ENCODE results near the gene EXOC6B. TPM values are rescaled to one million over a fixed set of nuclear protein-coding genes. Genes with fewer than 3 reads are reported as not detected.

The EXOC6B gene
- total RNA-seq, 1 donor from 2014 or later, result 35.2 TPM

DNA sequence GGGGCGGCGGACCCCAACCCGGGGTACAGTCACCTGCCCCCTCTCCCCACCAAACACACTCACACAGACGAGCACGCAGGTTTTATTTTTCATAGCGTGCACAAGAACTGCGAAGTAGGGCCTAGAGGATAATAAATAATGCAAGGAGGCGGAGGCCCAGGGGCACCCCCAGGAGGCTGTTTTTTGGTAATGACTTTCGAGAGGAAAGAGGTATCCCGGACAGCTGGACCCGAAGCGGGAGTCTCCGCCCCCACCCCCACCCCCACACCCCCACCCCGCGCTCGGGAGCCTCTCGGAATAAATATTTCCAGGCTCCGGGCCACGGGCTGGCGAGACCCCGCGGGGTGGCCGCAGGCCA, 681.6 kb downstream of the EXOC6B start:
- ATAC-seq (no peak), DNase-seq (no peak)
- H3K36me3 ChIP-seq, result no peaks in the 10 kb centered on the region
- H3K4me1 ChIP-seq, result peaks cover 55% of the 10 kb centered on the region
- no peak overlapping the region for H3K27ac ChIP-seq
- H3K4me3 ChIP-seq, result peak overlapping the region; percentile 46
- peaks cover 63% of the 10 kb centered on the region for H3K27me3 ChIP-seq
- intact Hi-C loops (cut with DNase I), result loop anchor here (10.0 kb wide), 1 partner anchor 219 kb away; no protein-coding TSS in a partner anchor
- TF ChIP-seq, protein P1, sequence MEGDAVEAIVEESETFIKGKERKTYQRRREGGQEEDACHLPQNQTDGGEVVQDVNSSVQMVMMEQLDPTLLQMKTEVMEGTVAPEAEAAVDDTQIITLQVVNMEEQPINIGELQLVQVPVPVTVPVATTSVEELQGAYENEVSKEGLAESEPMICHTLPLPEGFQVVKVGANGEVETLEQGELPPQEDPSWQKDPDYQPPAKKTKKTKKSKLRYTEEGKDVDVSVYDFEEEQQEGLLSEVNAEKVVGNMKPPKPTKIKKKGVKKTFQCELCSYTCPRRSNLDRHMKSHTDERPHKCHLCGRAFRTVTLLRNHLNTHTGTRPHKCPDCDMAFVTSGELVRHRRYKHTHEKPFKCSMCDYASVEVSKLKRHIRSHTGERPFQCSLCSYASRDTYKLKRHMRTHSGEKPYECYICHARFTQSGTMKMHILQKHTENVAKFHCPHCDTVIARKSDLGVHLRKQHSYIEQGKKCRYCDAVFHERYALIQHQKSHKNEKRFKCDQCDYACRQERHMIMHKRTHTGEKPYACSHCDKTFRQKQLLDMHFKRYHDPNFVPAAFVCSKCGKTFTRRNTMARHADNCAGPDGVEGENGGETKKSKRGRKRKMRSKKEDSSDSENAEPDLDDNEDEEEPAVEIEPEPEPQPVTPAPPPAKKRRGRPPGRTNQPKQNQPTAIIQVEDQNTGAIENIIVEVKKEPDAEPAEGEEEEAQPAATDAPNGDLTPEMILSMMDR (IDR thresholded peaks at IDR 0.05), result no peak
- H3K9me3 ChIP-seq, result no peaks in the 10 kb centered on the region

DNA sequence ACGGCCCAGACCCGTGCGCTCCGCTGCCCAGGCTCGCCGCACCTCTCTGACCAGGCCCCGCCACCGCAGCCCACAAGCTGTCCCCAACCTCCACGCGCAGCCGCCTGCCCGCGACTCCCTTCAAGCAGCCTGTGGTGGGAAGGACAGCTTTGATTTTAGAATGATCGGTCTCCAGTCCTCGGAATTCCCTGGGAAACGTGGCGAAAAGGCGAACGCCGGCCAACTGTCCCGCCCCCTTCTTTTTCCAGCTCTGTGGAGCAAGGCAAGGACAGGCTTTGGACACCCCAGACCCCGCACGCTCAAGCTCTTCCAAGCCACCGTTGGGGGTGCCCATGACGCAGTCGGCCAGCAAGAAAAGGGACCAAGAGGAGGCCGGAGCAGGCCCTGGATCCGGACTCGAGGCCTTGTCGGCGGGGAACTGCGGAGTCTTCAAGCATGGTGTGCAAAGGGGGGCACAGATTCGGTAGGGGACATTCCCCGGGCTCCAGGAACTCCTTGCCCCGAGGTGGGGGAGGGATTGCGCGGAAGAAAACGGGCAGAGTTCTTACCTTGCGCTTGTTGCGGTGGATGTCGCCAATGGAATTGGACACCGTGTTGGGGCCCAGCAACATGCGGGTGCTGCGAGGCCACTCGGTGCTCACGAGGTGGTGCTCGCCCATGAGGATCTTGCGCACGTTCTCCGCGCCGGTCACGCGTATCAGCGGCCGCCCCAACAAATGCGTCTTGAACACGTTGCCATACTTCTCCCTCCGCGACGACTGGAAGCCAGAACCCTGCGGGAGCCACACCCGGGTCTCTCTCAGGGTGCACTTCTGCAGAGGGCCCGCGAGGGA, 682.2 kb downstream of the EXOC6B start:
- DNase-seq, result peak; percentile 58
- Histone ChIP-seq H3K27me3 (peaks cover 60% of the 10 kb centered on the region), H3K4me1 (peaks cover 53% of the 10 kb centered on the region), H3K9me3 (no peaks in the 10 kb centered on the region), H3K36me3 (no peaks in the 10 kb centered on the region), H3K27ac (no peak overlapping the region), H3K4me3 (peak overlapping the region; percentile 46)
- TF ChIP-seq, protein P1 (IDR thresholded peaks at IDR 0.05), result no peak
- intact Hi-C loops (cut with DNase I), result loop anchor here (10.0 kb wide), 1 partner anchor 219 kb away; no protein-coding TSS in a partner anchor
- no peak for ATAC-seq

DNA sequence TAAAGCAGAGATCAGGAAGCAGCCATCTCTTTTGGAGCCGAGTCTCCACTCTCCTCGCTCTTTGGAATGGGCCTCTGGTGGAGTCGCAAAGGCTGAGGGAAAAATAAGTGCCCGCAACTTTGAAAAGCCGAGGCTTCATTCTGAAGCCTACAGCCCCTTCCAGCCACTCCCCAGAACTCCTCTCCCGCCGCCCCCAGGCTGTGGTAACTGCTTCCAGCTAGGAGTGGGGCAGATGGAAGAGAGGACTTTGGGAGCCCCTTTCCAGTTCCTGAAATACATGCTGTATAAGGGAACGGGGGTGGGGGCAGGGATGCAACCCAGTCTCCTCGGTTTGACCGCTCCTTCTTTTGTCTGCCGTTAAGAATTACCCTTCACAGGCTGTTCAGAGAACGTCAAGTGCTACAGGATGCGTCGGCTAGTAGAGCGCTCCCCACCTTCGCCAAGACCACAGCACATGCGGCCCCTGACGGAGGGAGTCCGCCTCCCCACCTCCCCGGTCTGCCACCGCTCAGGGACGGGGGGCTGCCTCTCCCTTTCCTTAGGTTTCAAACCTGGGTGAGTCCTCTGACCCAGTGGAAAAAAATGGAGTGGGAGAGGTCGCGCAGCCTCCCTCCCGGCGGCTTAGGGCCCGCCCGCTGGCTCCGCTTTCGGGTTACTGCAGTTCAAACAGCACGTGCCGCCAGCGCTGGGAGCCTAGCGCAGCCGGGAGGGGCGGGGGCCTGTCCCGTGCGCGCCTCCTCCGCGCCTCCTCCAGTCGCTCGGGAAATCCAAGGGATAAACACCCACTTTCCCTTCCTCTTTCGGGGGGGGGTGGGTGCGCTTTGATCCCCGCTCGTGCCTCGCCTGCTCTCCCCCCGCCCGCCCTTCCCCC, 683.0 kb downstream of the EXOC6B start:
- peak overlapping the region; percentile 35 for H3K4me3 ChIP-seq
- peaks cover 48% of the 10 kb centered on the region for H3K4me1 ChIP-seq
- ATAC-seq (peak; percentile 62), DNase-seq (peak; percentile 76)
- intact Hi-C loops (cut with DNase I), result loop anchor here (10.0 kb wide), 1 partner anchor 218 kb away; no protein-coding TSS in a partner anchor
- no peak overlapping the region for H3K27ac ChIP-seq
- TF ChIP-seq, protein P1 (IDR thresholded peaks at IDR 0.05), result no peak
- peaks cover 56% of the 10 kb centered on the region for H3K27me3 ChIP-seq
- no peaks in the 10 kb centered on the region for H3K9me3 ChIP-seq
- no peaks in the 10 kb centered on the region for H3K36me3 ChIP-seq

DNA sequence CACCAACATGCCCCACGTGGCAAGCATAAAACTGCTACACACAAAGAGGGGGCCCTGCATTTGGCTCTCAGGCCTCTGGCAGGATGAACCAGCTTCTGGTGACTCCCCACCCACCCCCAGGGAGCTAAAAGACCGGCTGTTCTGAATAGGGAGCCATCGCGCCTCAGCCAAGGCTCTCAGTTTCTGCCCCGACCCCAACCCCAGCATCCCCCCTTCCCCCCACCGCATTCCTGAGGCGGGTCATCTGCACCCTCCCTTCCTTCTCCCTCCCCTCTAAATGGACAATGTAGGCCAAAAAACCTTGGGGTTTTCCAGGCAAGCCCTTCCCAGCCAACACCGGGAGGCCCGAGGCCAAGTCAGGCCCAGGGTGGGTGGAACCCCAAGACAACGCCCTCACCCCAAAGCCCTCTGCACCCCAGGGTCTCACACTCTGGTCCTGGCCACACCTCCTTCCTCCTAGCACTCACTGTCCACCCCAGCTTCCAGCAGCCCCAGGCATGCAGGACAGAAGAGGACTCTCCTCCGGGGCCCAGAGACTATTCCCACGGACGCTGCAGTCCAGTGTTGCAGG, 683.9 kb downstream of the EXOC6B start:
- Histone ChIP-seq H3K4me3 (no peak overlapping the region), H3K27ac (no peak overlapping the region), H3K36me3 (no peaks in the 10 kb centered on the region), H3K4me1 (peaks cover 40% of the 10 kb centered on the region), H3K9me3 (no peaks in the 10 kb centered on the region), H3K27me3 (peaks cover 48% of the 10 kb centered on the region)
- DNase-seq (peak; percentile 39), ATAC-seq (no peak)
- intact Hi-C loops (cut with DNase I), result loop anchor here (10.0 kb wide), 1 partner anchor 217 kb away; no protein-coding TSS in a partner anchor
- TF ChIP-seq, protein P1 (IDR thresholded peaks at IDR 0.05), result no peak

DNA sequence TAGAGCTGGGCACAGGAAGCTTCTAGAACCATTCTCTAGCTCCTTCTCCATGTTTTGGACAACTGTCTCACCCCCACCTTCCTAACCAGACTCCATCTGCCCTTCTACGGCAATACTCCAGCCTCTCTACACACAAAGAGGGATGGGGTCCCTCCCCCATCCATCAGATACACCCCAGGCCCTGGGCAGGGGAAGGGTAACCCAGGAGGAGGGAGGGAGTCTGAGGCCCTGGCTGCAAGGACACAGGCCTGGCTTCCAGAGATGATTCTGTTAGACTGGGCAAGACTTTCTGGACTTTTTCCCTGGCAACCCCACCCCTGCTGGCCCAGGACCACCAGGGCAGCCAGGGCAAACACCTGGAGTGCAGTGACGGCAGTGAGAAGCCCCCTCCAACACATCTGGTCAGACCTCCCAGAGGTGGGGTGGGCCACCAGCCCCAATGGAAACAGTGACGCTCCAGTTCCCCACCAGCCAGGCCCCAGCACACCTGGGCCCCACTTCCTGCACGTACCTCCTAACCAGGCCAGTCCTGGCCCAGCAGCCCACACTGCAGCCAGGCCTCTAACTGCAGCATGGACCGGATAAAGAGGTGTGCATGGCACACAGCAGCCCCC, 684.7 kb downstream of the EXOC6B start:
- Histone ChIP-seq H3K27me3 (peaks cover 39% of the 10 kb centered on the region), H3K27ac (no peak overlapping the region), H3K36me3 (no peaks in the 10 kb centered on the region), H3K4me3 (no peak overlapping the region), H3K9me3 (no peaks in the 10 kb centered on the region), H3K4me1 (peaks cover 36% of the 10 kb centered on the region)
- intact Hi-C loops (cut with DNase I), result loop anchor here (10.0 kb wide), 1 partner anchor 216 kb away; no protein-coding TSS in a partner anchor
- ATAC-seq, result no peak
- TF ChIP-seq, protein P1 (IDR thresholded peaks at IDR 0.05), result no peak
- DNase-seq, result peak; percentile 54

All from upper lobe of right lung (tissue), 1 donor.